ENCODE measurements around the gene TMEM62. TPM values are rescaled to one million over a fixed set of nuclear protein-coding genes. Genes with fewer than 3 reads are reported as not detected.
"Not testable (repeated sequence)": the region's sequence is repeated elsewhere in the genome, so short reads cannot be mapped to it uniquely, and the experiment has no call there.

The TMEM62 gene
- total RNA-seq, 1 experiment from 2014 or later: 27.1 TPM

DNA sequence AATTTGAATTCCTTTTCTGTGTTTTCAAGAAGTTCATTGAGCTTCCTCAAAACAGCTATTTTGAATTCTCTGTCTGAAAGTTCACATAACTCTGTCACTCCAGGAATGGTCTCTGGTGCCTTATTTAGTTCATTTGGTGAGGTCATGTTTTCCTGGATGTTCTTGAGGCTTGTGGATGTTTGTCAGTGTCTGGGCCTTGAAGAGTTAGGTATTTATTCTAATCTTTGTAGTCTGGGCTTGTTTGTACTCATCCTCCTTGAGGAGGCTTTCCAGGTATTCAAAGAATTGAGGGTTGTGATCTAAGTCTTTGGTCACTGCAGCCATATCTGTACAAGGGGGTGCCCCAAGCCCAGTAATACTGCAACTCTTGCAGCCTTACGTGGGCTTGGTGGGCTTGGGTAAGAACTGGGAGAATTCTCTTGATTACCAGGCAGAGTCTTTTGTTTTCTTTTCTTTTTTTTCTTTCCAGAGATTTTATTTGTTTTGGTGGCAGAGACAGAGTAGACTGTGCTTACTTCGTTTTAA lies 32.5 kb downstream of the TMEM62 start:
- DNase-seq (ENCODE audit: low read depth): no peak
- in situ Hi-C loops (cut with HindIII; ENCODE audit: low pct_unique_long_range_greater_than_20kb, low sequenced_read_pairs): no loop called here

GRCh38 chr15:43167261-43167660 lies 33.9 kb downstream of the TMEM62 start:
- DNase-seq (ENCODE audit: low read depth); in situ Hi-C loops (cut with HindIII; ENCODE audit: low pct_unique_long_range_greater_than_20kb, low sequenced_read_pairs): not testable (repeated sequence)

DNA sequence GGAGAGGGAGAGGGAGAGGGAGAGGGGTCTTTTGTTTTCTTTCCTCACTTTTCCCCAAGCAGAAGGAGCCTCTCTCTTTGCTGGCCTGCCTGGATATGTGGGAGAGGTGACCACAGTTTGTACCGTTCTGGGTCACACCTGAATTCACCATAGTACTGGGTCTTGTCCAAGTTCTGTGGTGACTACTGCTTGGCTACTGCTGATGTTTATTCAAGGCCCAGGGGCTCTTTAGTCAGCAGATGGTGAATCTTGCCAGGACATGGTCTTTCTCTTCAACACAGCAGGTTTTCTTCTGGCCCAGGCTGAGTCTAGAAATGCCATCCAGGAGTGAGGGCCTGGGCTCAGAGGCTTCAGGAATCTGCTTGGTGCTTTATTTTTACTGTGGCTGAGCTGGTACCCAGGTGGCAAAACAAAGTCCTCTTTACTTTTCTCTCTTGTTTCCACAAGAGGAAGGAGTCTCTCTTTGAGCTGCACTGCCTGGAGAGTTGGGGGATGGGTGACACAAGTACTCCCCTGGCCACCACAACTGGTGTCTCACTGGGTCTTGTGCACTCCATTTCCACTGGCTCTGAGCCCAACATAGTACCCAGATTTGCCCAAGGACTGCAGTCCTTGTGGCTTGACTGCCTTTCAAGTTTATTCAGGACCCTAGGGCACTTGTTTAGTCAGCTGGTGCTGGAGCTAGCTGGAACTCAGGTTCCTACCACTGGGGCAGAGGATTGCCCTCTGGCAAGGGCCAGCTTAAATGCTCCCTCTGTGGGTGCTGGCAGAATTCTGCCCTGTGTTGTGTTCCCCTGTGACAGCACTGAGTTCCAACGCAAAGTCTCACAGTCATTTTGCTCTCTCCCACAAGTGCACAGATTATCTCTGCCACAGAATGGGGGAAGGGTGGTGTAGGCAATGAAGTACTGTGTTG lies 35.1 kb downstream of the TMEM62 start:
- DNase-seq (ENCODE audit: low read depth): peak; percentile 14
- in situ Hi-C loops (cut with HindIII; ENCODE audit: low pct_unique_long_range_greater_than_20kb, low sequenced_read_pairs): no loop called here

DNA sequence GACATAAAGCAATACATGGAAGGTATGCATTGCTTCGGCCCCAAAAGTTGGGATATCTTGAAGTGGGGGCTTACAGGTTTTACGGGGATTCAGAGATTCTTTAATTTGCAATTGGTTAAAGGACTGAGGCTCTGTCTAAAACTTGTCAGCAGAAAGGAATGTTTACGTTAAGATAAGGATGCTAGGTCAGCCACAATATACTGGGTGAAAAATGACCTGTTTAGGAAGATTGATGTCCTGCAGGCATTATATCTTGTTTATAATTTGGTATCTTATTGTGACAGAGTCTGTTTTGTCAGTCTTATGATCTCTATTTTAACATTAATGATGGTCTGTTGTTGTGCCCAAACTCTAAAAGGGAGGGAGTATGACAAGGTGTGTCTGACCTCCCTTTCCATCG lies 36.5 kb downstream of the TMEM62 start:
- in situ Hi-C loops (cut with HindIII; ENCODE audit: low pct_unique_long_range_greater_than_20kb, low sequenced_read_pairs): no loop called here
- no peak for DNase-seq (ENCODE audit: low read depth)

DNA sequence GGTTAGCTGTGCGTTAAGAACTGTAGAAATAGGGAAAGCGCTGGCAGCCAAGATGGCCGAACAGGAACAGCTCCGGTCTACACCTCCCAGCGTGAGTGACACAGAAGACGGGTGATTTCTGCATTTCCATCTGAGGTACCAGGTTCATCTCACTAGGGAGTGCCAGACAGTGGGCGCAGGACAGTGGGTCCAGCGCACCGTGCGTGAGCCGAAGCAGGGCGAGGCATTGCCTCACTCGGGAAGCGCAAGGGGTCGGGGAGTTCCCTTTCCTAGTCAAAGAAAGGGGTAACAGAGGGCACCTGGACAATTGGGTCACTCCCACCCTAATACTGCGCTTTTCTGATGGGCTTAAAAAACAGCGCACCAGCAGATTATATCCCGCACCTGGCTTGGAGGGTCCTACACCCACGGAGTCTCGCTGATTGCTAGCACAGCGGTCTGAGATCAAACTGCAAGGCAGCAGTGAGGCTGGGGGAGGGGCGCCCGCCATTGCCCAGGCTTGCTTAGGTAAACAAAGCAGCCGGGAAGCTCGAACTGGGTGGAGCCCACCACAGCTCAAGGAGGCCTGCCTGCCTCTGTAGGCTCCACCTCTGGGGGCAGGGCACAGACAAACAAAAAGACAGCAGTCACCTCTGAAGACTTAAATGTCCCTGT lies 42.4 kb downstream of the TMEM62 start:
- DNase-seq (ENCODE audit: low read depth); in situ Hi-C loops (cut with HindIII; ENCODE audit: low pct_unique_long_range_greater_than_20kb, low sequenced_read_pairs): not testable (repeated sequence)

- in situ Hi-C loops (cut with HindIII; ENCODE audit: low pct_unique_long_range_greater_than_20kb, low sequenced_read_pairs); DNase-seq (ENCODE audit: low read depth): not testable (repeated sequence)
Measured at GRCh38 chr15:43177147-43177546, 43.8 kb downstream of the TMEM62 start.

DNA sequence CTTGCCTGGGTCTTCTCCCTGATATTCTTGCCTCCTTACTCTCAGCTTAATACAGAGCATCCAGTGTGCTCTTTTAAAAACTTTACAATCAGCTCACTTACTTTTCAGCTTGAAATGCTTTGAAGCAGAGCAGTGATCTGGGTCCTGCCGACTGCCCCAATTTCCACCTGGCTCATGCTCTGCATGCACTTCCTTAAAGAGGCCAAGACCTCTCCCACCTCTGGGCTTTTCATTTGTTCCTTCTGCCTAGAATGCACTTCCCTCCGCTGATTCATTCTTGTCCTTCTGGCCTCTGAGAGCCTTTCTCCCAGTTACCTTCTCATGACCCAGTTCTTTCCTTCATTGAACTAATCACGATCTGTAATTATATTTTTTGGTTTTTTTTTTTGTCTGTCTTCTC lies 49.9 kb downstream of the TMEM62 start:
- DNase-seq (ENCODE audit: low read depth): no peak
- in situ Hi-C loops (cut with HindIII; ENCODE audit: low pct_unique_long_range_greater_than_20kb, low sequenced_read_pairs): no loop called here

DNA sequence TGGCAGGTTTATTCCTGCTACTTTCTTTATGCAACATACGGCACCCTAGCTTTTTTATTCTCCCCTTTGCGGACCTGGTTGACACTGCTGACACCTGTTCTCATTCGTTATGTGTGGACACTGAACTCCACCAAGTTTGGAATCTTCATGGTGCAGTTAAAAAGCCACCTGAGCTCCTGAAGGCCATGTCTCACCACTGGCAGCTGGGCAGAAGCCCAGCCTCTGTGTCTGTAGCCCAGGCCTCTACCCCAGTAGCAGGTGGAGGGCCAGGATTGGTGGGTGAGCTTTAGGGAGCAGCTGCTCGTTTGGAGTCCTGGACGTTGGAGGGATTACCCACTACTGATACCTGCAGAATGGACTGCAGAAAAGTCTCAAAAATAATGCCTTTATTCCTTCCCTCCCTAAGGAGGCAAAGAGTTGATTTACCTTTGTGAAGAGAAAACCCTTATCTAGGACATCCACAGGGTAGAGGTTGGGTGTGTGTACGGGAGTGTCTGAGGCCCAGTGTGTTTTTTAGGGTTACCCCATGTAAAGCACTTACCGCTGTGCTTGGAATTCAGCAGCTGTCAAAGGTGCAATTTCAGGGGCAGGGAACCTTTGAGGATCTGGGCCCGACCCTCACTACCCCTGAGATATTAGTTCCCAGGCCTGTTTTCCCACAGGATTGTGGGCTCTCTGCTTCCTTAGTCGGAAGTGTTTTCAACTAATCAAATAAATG lies 51.2 kb downstream of the TMEM62 start:
- in situ Hi-C loops (cut with HindIII; ENCODE audit: low pct_unique_long_range_greater_than_20kb, low sequenced_read_pairs): no loop called here

GRCh38 chr15:43185157-43186002 lies 52.0 kb downstream of the TMEM62 start, which contains the start of gene CCNDBP1:
Gene CCNDBP1 (plus strand): TSS chr15:43185403. CDS start chr15:43185499, 96 bp downstream.
- in situ Hi-C loops (cut with HindIII; ENCODE audit: low pct_unique_long_range_greater_than_20kb, low sequenced_read_pairs): no loop called here

More for the DNA sequence above, 51.2 kb downstream of the TMEM62 start:
- DNase-seq (ENCODE audit: low read depth): no peak

GRCh38 chr15:43186003-43186353 lies 52.6 kb downstream of the TMEM62 start:
- in situ Hi-C loops (cut with HindIII; ENCODE audit: low pct_unique_long_range_greater_than_20kb, low sequenced_read_pairs): no loop called here
- no peak for DNase-seq (ENCODE audit: low read depth)

More at GRCh38 chr15:43185157-43186002, 52.0 kb downstream of the TMEM62 start, which contains the start of gene CCNDBP1:
- DNase-seq (ENCODE audit: low read depth): peak; percentile 89

DNA sequence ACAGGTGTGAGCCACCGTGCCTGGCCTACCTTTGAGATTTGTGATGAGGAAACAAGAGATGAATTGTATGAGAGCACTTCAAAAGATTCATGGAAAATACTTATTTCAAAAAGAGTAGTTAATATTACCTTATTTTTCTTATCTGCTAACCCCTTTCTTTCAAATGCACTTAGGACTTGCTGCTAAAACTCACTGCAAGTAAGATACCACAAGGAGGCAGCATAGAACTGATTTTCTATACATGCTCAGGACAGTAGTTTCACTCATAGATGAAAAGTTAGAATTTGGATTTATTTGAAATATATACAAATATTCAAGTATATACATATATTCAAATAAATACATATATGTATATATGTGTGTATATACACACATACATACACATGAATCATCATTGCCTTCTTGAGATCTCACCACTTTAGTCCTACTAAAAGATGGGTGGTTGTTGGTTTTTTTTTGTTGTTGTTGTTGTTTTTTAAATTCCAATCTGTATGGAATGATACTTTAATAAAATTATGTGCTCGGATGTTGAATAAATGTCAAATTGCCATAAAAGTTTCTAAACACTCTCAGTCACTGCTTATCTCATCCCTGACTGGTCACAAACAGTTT lies 54.3 kb downstream of the TMEM62 start:
- peak; percentile 35 for DNase-seq (ENCODE audit: low read depth)
- in situ Hi-C loops (cut with HindIII; ENCODE audit: low pct_unique_long_range_greater_than_20kb, low sequenced_read_pairs): no loop called here

GRCh38 chr15:43189296-43189695 lies 55.9 kb downstream of the TMEM62 start:
- DNase-seq (ENCODE audit: low read depth): no peak
- in situ Hi-C loops (cut with HindIII; ENCODE audit: low pct_unique_long_range_greater_than_20kb, low sequenced_read_pairs): no loop called here

DNA sequence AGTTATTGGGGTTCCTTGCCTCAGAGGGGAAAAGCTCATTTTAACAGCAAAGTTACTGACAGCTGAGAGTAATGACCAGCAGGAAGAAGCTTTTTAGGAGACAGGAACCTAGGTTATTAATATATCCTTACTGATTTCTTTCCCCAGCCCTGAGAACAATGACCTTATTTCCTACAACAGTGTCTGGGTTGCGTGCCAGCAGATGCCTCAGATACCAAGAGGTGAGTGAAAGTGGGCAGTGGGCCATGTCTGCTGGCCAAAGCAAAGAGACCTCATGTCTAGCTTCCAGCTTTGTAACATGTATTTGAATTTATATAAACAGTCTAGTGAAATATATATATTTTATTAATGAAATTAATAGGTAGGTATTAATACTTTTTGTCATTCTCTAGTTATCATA lies 56.8 kb downstream of the TMEM62 start:
- in situ Hi-C loops (cut with HindIII; ENCODE audit: low pct_unique_long_range_greater_than_20kb, low sequenced_read_pairs): no loop called here
- DNase-seq (ENCODE audit: low read depth): no peak

GRCh38 chr15:43193710-43194109 lies 60.3 kb downstream of the TMEM62 start:
- DNase-seq (ENCODE audit: low read depth): no peak
- in situ Hi-C loops (cut with HindIII; ENCODE audit: low pct_unique_long_range_greater_than_20kb, low sequenced_read_pairs): no loop called here

- DNase-seq (ENCODE audit: low read depth): no peak
- in situ Hi-C loops (cut with HindIII; ENCODE audit: low pct_unique_long_range_greater_than_20kb, low sequenced_read_pairs): no loop called here
Measured at GRCh38 chr15:43194795-43195194, 61.4 kb downstream of the TMEM62 start.

GRCh38 chr15:43196760-43197548 lies 63.6 kb downstream of the TMEM62 start:
- in situ Hi-C loops (cut with HindIII; ENCODE audit: low pct_unique_long_range_greater_than_20kb, low sequenced_read_pairs): no loop called here
- no peak for DNase-seq (ENCODE audit: low read depth)

DNA sequence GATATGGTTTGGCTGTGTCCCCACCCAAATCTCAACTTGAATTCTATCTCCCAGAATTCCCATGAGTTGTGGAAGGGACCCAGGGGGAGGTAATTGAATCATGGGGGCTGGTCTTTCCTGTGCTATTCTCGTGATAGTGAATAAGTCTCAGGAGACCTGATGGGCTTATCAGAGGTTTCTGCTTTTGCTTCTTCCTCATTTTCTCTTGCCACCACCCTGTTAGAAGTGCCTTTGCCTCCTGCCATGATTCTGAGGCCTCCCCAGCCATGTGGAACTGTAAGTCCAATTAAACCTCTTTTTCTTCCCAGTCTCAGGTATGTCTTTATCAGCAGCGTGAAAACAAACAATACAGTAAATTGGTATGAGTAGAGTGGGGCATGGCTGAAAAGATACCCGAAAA lies 64.4 kb downstream of the TMEM62 start:
- in situ Hi-C loops (cut with HindIII; ENCODE audit: low pct_unique_long_range_greater_than_20kb, low sequenced_read_pairs): not testable (repeated sequence)

More for the DNA sequence above, 64.4 kb downstream of the TMEM62 start:
- DNase-seq (ENCODE audit: low read depth): not testable (repeated sequence)

All from Caki2 (cell line).